Activated naive CD4-positive, alpha-beta T cell treated with anti-CD3 and anti-CD28 coated beads, Interleukin-2, amount 50 U/mL, for 72 hours (primary cell): ENCODE results near the gene ITGB7. TPM values are rescaled to one million over a fixed set of nuclear protein-coding genes. Genes with fewer than 3 reads are reported as not detected.

Experiments
- ATAC-seq, 2 donors: fragments of 150-1000 bp; cut with Tn5 transposase; 2 replicates each; pipeline ENCODE4 v1.10.0; 2021; ENCODE audit warnings: mild to moderate bottlenecking in 2 of 2, moderate library complexity in 2 of 2
- DNase-seq, 2 donors: peaks; one replicate each; pipeline ENCODE4 v3.0.0; 2021 to 2022; ENCODE audit warnings: low spot score in 2 of 2
- H3K27ac Mint-ChIP-seq, 2 donors: one replicate each; pipeline ENCODE4 v1.8.0; 2022; ENCODE audit warnings: mild to moderate bottlenecking in 2 of 2, mixed read lengths in 2 of 2
- H3K36me3 Mint-ChIP-seq, 2 donors: one replicate each; pipeline ENCODE4 v1.8.0; 2022; ENCODE audit warnings: mixed read lengths in 2 of 2
- H3K9me3 Mint-ChIP-seq, 2 donors: one replicate each; pipeline ENCODE4 v1.8.0; 2022; ENCODE audit warnings: mixed read lengths in 2 of 2
- total RNA-seq, 2 donors: library from RNA; stranded (reverse); gene quantifications; one replicate each; pipeline ENCODE4 v1.2.3, GENCODE V29; 2022

Gene ITGB7
- total RNA-seq, 2 donors from 2014 or later, result 71.4 to 76.3 TPM

DNA sequence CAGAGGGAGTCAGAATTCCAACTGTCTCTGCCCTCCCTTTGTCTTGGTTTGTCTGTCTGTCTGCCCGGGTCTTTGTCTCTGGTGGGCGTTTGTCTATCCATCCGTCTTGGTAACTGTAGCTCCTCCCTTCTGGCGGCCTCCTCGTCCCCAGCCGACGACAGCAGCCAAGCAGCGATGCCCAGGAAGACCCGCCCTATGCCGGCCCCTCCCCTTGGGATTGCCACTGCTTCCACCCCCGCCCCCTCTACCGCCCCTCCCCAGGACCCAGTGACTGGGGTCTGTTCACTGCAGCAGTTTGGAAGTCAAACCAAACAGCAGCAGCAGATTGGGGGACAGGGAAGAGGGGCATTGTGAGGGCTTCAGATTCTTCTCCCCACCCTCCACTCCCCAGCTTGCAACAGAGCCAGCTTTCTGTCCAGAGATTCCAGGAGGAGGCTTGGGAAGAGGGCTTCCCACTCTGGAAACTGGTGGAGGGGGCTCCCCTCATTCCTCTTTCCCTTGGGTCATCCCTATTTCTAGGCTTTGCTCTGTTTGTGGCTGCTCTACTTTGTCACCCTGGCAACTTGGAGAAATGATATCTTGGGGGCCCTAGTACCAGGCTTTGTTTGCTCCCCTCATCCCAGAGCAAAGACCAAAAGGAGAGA lies 27.3 kb upstream of the ITGB7 start:
- ATAC-seq (no peak), DNase-seq (no peak)
- Mint-ChIP-seq H3K36me3 (no peaks in the 10 kb centered on the region), H3K9me3 (no peaks in the 10 kb centered on the region), H3K27ac (no peak overlapping the region)

GRCh38 chr12:53233671-53234121 lies 26.6 kb upstream of the ITGB7 start:
- ATAC-seq, result no peak
- Mint-ChIP-seq H3K9me3 (no peaks in the 10 kb centered on the region), H3K36me3 (no peaks in the 10 kb centered on the region), H3K27ac (peak overlapping the region in 1 of 2 donors; percentile 67)
- DNase-seq, result no peak

- ATAC-seq (peak; percentile 33 to 46), DNase-seq (no peak)
- H3K9me3 Mint-ChIP-seq, result no peaks in the 10 kb centered on the region
- no peaks in the 10 kb centered on the region for H3K36me3 Mint-ChIP-seq
- peak overlapping the region; percentile 63 to 67 for H3K27ac Mint-ChIP-seq
Measured at GRCh38 chr12:53232646-53233461, 25.8 kb upstream of the ITGB7 start.

GRCh38 chr12:53231921-53232645 lies 25.0 kb upstream of the ITGB7 start, which contains the start of gene RARG:
Gene RARG (minus strand): TSS chr12:53232209. CDS start chr12:53227545, 4,664 bp downstream.
- Mint-ChIP-seq H3K36me3 (no peaks in the 10 kb centered on the region), H3K27ac (peak within 1 kb of the TSS; percentile 45 to 63), H3K9me3 (no peaks in the 10 kb centered on the region)
- DNase-seq (peak; percentile 65 to 80), ATAC-seq (peak; percentile 80 to 83)

GRCh38 chr12:53231671-53231920 lies 24.5 kb upstream of the ITGB7 start:
- Mint-ChIP-seq H3K36me3 (no peaks in the 10 kb centered on the region), H3K27ac (peak overlapping the region in 1 of 2 donors; percentile 63), H3K9me3 (no peaks in the 10 kb centered on the region)
- ATAC-seq, result no peak
- DNase-seq, result no peak

- Mint-ChIP-seq H3K27ac (no peak overlapping the region), H3K36me3 (no peaks in the 10 kb centered on the region), H3K9me3 (no peaks in the 10 kb centered on the region)
- no peak for ATAC-seq
- no peak for DNase-seq
Measured at GRCh38 chr12:53230108-53230845, 23.2 kb upstream of the ITGB7 start.

GRCh38 chr12:53229454-53229853 lies 22.4 kb upstream of the ITGB7 start:
- Mint-ChIP-seq H3K27ac (no peak overlapping the region), H3K9me3 (no peaks in the 10 kb centered on the region), H3K36me3 (no peaks in the 10 kb centered on the region)
- ATAC-seq (no peak), DNase-seq (no peak)

GRCh38 chr12:53227836-53228235 lies 20.8 kb upstream of the ITGB7 start:
- ATAC-seq (peak in 1 of 2 donors; percentile 17), DNase-seq (no peak)
- peak overlapping the region in 1 of 2 donors; percentile 65 for H3K27ac Mint-ChIP-seq

GRCh38 chr12:53227341-53227740 lies 20.3 kb upstream of the ITGB7 start:
- H3K27ac Mint-ChIP-seq, result peak overlapping the region in 1 of 2 donors; percentile 65
- H3K36me3 Mint-ChIP-seq, result no peaks in the 10 kb centered on the region
- no peak for DNase-seq
- ATAC-seq, result no peak
- H3K9me3 Mint-ChIP-seq, result no peaks in the 10 kb centered on the region

More at GRCh38 chr12:53227836-53228235, 20.8 kb upstream of the ITGB7 start:
- Mint-ChIP-seq H3K9me3 (no peaks in the 10 kb centered on the region), H3K36me3 (no peaks in the 10 kb centered on the region)

GRCh38 chr12:53226815-53227214 lies 19.8 kb upstream of the ITGB7 start:
- Mint-ChIP-seq H3K9me3 (no peaks in the 10 kb centered on the region), H3K36me3 (no peaks in the 10 kb centered on the region), H3K27ac (no peak overlapping the region)
- DNase-seq (no peak), ATAC-seq (no peak)

DNA sequence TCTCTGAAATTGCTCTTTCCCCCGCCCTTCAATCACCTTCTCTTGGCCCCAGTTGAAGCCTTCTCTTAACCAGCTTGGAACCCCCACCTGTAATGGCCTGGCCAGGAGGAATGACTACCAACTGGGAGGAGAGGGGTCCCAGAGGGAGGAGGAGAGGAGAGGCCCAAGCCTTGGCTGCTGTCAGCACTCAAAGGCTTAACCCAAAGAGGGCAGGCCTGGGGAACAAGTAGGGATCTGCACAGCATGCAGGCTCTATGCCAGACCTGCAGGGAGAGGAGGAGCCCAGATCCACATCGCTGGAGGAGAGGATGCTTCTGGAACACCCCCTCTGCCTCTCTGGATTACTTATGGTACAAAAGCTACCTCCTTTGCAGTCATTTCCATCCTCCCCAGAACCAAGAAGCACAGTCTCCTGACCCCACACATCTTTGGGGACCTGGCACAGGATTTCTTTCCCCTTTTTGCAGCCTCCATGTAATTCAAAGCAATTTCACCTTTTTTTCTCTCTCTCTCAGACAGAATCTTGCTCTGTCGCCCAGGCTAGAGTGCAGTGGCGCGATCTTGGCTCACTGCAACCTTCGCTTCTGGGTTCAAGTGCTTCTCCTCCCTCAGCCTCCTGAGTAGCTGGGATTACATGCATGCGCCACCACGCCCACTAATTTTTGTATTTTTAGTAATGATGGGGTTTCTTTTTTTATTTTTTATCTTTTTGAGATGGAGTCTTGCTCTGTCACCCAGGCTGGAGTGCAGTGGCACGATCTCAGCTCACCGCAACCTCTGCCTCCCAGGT lies 18.8 kb upstream of the ITGB7 start:
- DNase-seq (no peak), ATAC-seq (no peak)
- Mint-ChIP-seq H3K27ac (no peak overlapping the region), H3K36me3 (no peaks in the 10 kb centered on the region), H3K9me3 (no peaks in the 10 kb centered on the region)

GRCh38 chr12:53224897-53225634 lies 18.0 kb upstream of the ITGB7 start:
- no peaks in the 10 kb centered on the region for H3K9me3 Mint-ChIP-seq
- H3K36me3 Mint-ChIP-seq, result no peaks in the 10 kb centered on the region
- H3K27ac Mint-ChIP-seq, result peak overlapping the region in 1 of 2 donors; percentile 73
- DNase-seq (no peak), ATAC-seq (no peak)

DNA sequence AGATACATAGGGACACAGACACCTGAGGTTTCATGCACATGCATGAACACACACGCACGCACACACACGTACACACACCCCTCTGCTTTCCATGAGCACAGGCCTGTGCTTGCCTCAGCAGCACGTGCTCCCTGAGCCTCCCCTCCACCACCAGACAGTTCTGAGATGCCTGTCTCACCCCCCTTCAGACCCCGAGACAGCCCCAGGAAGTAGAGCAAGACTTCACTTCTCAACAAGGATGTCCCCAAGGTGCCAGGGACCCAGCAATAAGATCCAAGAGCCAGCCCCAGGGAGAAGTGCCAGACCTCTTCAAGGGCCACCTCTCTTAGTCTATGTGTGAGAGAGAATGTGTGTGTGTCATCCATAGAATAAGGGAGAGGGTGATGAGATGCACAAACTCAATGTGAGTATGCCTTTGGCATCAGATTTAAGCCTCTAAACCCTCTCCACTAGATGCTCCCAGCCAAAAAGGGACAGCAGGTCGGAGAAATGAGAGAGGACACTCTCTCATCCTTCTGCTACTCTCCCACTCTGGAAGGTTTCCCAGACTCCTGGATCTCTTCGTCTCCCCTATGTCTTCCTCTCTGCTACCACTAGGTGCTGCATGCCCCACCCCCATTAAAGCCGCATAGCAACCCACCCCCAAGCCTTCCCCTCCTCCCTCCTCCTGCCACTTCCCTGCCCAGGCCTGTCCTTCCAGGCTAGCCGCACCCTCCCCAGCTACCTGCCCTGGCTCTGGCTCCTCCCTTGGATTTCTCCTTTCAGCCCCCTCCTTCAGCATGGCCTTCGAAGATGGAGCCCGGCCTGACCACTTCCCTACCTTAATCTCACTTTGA lies 17.2 kb upstream of the ITGB7 start:
- H3K36me3 Mint-ChIP-seq, result peaks cover 3 to 4% of the 10 kb centered on the region in 2 donors
- no peak for DNase-seq
- no peaks in the 10 kb centered on the region for H3K9me3 Mint-ChIP-seq
- no peak for ATAC-seq
- peak overlapping the region in 1 of 2 donors; percentile 91 for H3K27ac Mint-ChIP-seq

GRCh38 chr12:53223389-53224060 lies 16.5 kb upstream of the ITGB7 start:
- DNase-seq, result no peak
- peaks cover 6 to 8% of the 10 kb centered on the region in 2 donors for H3K36me3 Mint-ChIP-seq

More at GRCh38 chr12:53223389-53224060, 16.5 kb upstream of the ITGB7 start:
- Mint-ChIP-seq H3K9me3 (no peaks in the 10 kb centered on the region), H3K27ac (peak overlapping the region in 1 of 2 donors; percentile 91)
- ATAC-seq, result no peak
